Osteoblast (primary cell): ENCODE measurements around the gene PRR7. TPM values are rescaled to one million over a fixed set of nuclear protein-coding genes. Genes with fewer than 3 reads are reported as not detected.

Experiments
- DNase-seq: peaks from one replicate; pipeline ENCODE4 v3.0.0; 2011; ENCODE audit warnings: low spot score, mixed read lengths; ENCODE audit not compliant: insufficient read length; ENCODE audit errors: missing footprints
- H2AFZ ChIP-seq: 2 replicates; pipeline ENCODE4 v1.6.0; 2011; ENCODE audit warnings: mild to moderate bottlenecking, low read length
- H3K27ac ChIP-seq: 2 replicates; pipeline ENCODE4 v1.5.1; 2011; ENCODE audit warnings: mild to moderate bottlenecking, low read depth, low read length, moderate library complexity
- H3K27me3 ChIP-seq: 2 replicates; pipeline ENCODE4 v1.6.0; 2012; ENCODE audit warnings: mild to moderate bottlenecking, control low read depth, inconsistent platforms, low read length, moderate library complexity; ENCODE audit not compliant: insufficient read depth
- H3K36me3 ChIP-seq: 2 replicates; pipeline ENCODE4 v1.5.1; 2011; ENCODE audit warnings: mild to moderate bottlenecking, low read length, control low read depth, moderate library complexity; ENCODE audit not compliant: insufficient read depth
- H3K4me1 ChIP-seq: 2 replicates; pipeline ENCODE4 v1.5.1; 2011; ENCODE audit warnings: mild to moderate bottlenecking, low read length, control low read depth, moderate library complexity; ENCODE audit not compliant: insufficient read depth
- H3K4me2 ChIP-seq: 2 replicates; pipeline ENCODE4 v1.6.0; 2011; ENCODE audit warnings: mild to moderate bottlenecking, low read length; ENCODE audit not compliant: insufficient read depth
- H3K4me3 ChIP-seq: fragments of 200-600 bp; sonication (generic); 3 replicates; pipeline ENCODE4 v1.5.1; 2012; ENCODE audit warnings: mild to moderate bottlenecking, low read length, inconsistent platforms; ENCODE audit not compliant: insufficient read depth
- H3K79me2 ChIP-seq: 2 replicates; pipeline ENCODE4 v1.6.0; 2012; ENCODE audit warnings: mild to moderate bottlenecking, low read length, control low read depth, inconsistent platforms; ENCODE audit not compliant: insufficient read depth
- H3K9me3 ChIP-seq: 2 replicates; pipeline ENCODE4 v1.5.1; 2011; ENCODE audit warnings: low read depth, low read length, control low read depth
- H4K20me1 ChIP-seq: 2 replicates; pipeline ENCODE4 v1.6.0; 2012; ENCODE audit warnings: mild to moderate bottlenecking, low read length, control low read depth; ENCODE audit not compliant: insufficient read depth
- CTCF ChIP-seq: IDR thresholded peaks from 2 replicates; pipeline ENCODE4 v1.5.1; 2011; ENCODE audit warnings: mild to moderate bottlenecking, low read depth, low read length, moderate library complexity; ENCODE audit errors: extremely low read depth
- total RNA-seq: library from RNA; depleted of rRNA; stranded (reverse); fragments of >200 nt; gene quantifications from 2 replicates; pipeline ENCODE4 v1.2.3, GENCODE V29; 2012

PRR7 gene
- total RNA-seq, 1 donor = 12.7 TPM

DNA sequence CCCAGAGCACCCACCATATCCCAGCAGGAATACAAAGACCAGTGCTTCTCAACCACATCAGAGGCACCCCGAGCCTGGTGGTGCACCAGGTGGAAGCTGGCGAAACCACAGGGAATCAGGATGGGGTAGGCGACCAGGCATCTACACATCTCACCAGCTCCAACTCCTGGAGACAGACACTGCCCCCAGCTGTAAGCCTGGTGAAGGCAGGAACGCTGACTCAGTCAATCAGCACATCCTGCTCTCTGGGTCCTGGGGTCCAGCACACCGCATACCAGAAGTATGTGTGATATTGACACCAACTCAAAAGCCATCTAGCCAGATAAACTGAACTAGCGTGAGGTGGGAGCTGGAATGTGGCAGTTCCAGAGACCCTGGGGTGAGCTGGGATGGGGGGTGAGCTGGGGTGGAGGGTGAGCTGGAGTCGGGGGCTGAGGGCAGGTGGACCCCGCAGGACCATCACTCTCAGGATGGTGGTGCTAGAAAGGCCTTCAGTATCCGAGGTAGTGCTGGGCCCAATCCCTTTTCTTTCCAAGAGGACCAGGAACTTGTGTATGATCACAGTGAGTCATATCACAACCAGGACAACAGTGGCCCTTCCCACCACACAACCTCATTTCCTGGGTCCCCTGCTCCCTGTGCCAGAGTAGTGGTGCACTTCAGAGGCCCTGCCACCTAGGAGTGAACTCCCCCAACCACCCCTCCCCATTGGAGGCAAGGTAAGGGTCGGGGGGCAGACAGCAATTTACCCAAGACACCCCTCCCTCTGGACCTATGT is 24.3 kb downstream of the PRR7 start:
- no peaks in the 10 kb centered on the region for H3K27me3 ChIP-seq
- peaks cover 23% of the 10 kb centered on the region for H3K36me3 ChIP-seq
- no peak for TF ChIP-seq CTCF
- H3K4me1 ChIP-seq = peaks cover 42% of the 10 kb centered on the region
- peak; percentile 97 for DNase-seq
- no peaks in the 10 kb centered on the region for H3K9me3 ChIP-seq
- H3K79me2 ChIP-seq = peaks cover 49% of the 10 kb centered on the region
- H4K20me1 ChIP-seq = peaks cover 58% of the 10 kb centered on the region
- H2AFZ ChIP-seq = no peak overlapping the region
- peak overlapping the region; percentile 90 for H3K4me2 ChIP-seq
- peak overlapping the region; percentile 87 for H3K4me3 ChIP-seq
- H3K27ac ChIP-seq = peak overlapping the region; percentile 80

- Histone ChIP-seq H3K27me3 (no peaks in the 10 kb centered on the region), H3K79me2 (peaks cover 49% of the 10 kb centered on the region), H3K9me3 (no peaks in the 10 kb centered on the region), H3K4me3 (peak overlapping the region; percentile 87), H4K20me1 (peaks cover 50% of the 10 kb centered on the region), H2AFZ (no peak overlapping the region), H3K36me3 (peaks cover 15% of the 10 kb centered on the region), H3K4me2 (peak overlapping the region; percentile 90), H3K27ac (peak overlapping the region; percentile 80), H3K4me1 (peaks cover 42% of the 10 kb centered on the region)
- TF ChIP-seq CTCF = no peak
- DNase-seq = peak; percentile 95
These were observed 25.2 kb downstream of the PRR7 start for GRCh38 chr5:177471610-177472356.

DNA sequence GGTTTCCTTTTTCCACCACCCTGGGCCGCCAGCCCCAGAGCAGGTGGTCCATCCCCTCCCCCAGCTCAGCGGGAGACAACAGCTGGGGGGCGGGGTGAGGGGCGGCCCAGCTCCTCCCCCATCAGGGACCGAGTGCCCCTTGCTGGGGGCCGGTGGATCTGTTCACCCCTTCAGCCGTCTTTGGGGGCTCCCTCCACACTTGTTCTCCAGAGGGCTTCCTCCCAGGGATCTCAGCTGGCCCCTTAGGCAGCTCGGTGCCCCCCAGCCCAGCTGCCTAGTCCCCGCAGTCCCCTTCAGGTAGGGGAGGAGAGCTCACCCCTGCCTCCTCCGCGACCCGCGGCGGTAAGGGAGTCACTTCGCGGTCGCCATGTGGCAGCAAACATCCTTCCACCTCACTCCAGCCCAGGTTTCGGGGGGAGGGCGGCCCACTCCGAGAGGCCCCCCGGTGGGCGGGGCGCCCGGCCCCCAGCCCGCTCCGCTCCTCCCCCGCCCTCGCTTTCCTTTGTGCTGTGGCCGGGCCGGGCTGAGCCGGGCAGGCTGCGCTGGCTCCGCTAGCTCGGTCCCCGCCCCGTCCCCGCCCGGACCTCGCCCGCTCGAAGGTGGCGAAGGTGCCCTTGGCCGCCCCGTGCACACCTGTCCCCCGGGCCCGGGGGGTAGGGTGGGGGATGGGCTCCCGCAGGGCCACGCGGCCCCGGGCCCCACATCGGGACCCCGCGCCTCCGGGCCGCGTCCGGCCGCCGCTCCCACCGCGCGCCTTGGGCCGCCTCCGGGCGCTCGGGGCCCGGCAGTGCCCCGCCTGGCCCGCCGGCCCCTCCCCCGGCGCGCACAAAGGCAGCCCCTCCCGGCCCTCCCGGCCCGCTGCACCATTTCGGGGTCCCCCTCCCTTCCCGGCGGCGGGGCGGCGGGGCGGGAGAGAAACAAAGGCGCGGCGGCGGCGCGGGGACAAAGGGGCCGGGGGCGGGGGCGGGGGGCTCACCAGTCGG is 26.1 kb downstream of the PRR7 start:
- H4K20me1 ChIP-seq = peaks cover 47% of the 10 kb centered on the region
- H3K79me2 ChIP-seq = peaks cover 49% of the 10 kb centered on the region

More for the DNA sequence above, 26.1 kb downstream of the PRR7 start:
- no peak for TF ChIP-seq CTCF
- peak; percentile 96 for DNase-seq
- peaks cover 9% of the 10 kb centered on the region for H3K36me3 ChIP-seq
- peak overlapping the region; percentile 90 for H3K4me2 ChIP-seq
- no peak overlapping the region for H2AFZ ChIP-seq
- peak overlapping the region; percentile 80 for H3K27ac ChIP-seq
- no peaks in the 10 kb centered on the region for H3K27me3 ChIP-seq
- peaks cover 42% of the 10 kb centered on the region for H3K4me1 ChIP-seq
- H3K4me3 ChIP-seq = peak overlapping the region; percentile 87
- H3K9me3 ChIP-seq = no peaks in the 10 kb centered on the region
